ENCODE measurements around the gene YWHAQ.

YWHAQ gene

DNA sequence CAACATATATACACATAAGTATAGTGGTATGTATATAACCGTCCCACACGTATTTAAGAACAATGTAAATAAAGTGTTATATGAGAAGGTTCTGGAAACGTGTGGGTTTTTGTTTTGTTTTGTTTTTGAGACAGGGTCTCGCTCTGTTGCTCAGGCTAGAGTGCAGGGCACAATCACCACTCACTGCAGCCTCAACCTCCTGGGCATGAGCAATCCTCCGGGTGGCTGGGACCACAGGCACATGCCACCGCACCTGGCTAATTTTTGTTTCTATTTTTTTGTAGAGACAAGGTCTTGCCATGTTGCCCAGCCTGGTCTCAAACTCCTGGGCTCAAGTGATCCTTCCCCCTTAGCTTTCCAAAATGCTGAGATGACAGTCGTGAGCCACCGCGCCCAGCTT lies 81.4 kb downstream of the YWHAQ start:
- DNase-seq = no peak

DNA sequence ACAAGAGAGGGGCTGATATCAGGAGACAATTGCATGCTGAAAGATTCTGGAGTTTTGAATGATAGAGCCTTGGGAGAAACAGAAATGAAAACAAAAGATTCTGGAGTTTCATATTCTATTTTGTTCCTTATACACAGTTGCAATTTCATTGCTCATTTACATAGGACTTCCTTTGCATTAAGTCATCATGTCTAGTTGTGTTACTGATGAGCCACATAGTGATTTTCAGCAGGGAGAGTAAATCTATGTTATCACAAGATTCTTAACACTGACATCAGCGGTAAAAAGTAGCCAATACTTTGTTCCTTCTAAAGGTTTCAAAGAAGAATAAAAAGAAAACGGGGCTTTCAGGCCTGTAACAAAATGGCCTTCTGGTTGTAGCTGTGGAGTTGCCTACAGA lies 82.3 kb downstream of the YWHAQ start:
- no peak for DNase-seq

DNA sequence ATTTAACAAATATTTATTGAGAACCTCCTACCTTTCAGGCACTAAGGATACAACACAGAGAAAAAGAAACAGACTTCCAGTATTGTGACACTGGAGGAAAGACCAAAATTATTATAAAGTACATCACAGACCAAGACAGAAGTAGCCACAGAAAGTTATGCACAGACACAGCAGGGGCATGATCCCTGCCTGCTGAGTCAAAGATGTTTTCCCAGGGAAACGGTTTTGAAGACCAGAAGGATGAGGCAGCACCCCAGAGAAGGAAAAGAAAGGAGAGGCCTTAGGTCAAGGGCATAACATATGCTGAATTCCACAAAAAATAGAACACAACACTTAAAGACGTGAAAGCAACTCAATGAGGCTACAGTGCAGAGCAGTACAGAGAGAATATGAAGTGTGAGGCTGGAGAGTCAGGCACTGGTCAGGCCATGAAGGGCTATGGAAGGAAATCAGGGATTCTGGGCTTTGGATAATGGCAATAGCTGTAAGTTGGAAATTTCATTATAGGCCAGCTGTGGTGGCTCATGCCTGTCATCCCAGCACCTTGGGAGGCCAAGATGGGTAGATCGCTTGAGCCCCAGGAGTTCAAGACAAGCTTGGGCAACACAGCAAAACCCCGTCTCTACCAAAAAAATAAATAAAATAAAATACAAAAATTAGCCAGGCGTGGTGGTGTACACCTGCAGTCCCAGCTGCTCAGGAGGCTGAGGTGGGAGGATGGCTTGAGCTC lies 83.4 kb downstream of the YWHAQ start:
- DNase-seq = no peak

DNA sequence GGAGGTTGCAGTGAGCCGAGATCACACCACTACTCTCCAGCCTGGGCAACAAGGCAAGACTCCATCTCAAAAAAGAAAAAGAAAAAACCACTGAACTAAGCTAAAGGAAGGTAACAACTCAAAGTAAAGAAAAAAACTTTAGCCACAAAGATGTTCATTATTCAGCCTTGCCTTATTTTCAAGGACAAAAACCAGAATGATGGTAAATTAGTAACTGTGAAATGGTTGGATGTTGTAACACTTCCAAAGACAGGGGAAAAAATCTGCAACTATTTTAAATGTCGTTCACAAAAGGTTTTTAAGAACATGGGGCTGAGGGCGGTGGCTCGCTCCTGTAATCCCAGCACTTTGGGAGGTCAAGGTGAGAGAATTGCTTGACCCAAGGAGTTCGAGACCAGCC lies 85.3 kb downstream of the YWHAQ start:
- DNase-seq = no peak

DNA sequence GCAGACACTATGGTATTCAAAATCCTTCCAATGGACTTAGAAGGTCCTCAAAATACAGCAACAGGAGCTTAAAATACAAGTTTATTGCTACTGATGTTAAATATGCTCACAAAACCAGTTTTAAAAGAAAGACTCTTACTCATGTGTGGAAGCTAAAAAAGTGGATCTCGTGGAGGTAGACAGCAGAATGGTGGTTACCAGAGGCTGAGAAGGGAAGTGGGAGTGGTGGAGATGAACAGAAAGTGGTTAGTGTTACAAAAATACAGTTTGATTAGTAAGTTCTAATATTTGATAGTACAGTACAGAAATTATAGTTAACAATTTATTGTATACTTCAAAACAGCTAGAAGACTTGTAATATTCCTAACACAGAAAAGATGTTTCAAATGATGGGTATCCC lies 87.2 kb downstream of the YWHAQ start:
- no peak for DNase-seq

DNA sequence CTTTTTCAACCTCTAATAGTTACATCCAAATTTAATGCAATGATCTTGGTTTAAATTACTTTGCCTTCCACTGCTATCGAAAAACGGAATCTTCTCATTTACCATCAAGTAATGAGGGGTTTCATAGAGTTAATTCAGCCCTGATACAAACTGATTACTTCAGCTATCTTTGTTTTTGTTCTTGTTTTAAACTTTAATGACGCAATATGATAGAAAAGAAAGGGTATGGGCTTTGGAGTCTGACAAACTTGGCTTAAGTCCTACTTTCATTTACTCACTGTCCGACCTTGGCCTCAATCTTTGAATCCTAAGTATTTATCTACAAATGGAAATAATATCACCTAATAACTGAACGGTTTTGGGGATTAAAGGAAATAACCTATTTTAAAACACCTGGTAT lies 91.3 kb downstream of the YWHAQ start:
- no peak for DNase-seq

DNA sequence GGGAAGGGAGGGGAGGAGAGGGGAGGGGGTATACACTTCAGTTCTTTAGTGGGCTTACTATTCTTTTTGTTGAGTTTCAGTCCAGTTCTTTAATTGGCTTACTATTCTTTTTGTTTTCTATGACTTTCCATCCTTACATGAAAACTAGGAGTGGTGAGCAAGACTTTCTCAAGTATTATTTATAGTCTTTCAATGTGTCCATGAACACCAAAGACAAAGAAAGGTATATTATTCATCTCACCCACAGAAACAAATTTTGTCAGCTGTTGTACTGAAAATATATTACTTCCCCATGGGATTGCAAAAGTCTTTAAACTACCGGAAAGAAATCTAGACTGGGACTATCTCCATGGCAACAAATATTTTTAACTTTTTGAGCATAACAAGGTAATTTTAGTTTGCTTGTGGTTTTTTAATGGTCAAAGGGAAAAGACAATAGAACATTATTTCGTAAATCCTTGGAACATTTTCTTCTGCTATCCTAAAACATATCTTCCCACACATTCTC lies 92.7 kb downstream of the YWHAQ start:
- DNase-seq = no peak

DNA sequence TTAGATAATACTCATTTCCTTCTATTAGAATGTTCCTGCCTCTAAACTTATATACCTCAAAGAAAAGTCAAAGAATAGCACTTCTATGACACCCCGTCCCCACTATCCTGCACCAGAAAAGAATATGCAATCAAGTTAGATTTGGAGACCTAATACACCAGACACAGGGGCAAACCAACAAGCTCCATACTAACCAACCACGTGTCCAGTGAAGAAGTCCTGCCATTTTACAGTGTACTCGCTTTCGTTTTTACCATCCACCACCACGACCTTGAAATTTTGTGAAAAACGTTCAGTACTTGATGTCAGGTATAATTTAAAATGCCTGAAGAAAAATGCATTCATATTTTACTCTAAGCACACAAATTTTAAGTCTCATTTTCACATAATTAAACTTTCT lies 94.3 kb downstream of the YWHAQ start:
- no peak for DNase-seq

DNA sequence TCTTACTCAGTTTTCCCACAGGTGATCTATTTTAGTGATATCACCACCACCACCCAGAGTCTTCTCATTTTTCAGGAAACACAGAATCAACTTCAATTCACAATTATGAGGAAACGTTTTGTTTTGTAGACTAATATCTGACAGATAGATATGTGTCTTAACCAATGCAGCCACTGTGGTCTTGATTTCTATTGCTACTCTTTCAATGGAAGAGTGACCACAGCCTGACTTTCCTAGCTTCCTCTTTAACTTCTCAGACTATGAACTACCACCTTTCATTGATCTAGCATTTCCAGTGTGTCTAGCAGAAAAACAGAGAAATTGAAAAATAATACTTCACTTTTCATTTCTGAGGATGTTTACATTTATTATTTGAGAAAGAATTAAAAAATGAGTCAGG lies 95.6 kb downstream of the YWHAQ start:
- no peak for DNase-seq
